Astrocyte (in vitro differentiated cells and primary cell): ENCODE results near the gene NEBL.

Experiments used
- CTCF ChIP-seq: IDR thresholded peaks from 2 replicates; pipeline ENCODE4 v1.5.1; 2011; ENCODE audit warnings: low read depth, mild to moderate bottlenecking, inconsistent platforms, low read length, moderate library complexity; ENCODE audit not compliant: insufficient read depth
- EZH2 ChIP-seq: IDR thresholded peaks from 2 replicates; pipeline ENCODE4 v1.6.1; 2012; ENCODE audit warnings: mild to moderate bottlenecking, low read length, inconsistent platforms; ENCODE audit not compliant: insufficient read depth

- TF ChIP-seq CTCF (no peak), EZH2 (no peak)
These were observed 38.2 kb upstream of the NEBL start for GRCh38 chr10:20935301-20935700.
